Activated naive CD4-positive, alpha-beta T cell treated with anti-CD3 and anti-CD28 coated beads, Interleukin-2, amount 50 U/mL, for 72 hours (primary cell): ENCODE measurements around the gene DNAJC25. TPM values are rescaled to one million over a fixed set of nuclear protein-coding genes. Genes with fewer than 3 reads are reported as not detected.
"Not testable (repeated sequence)": the region's sequence is repeated elsewhere in the genome, so short reads cannot be mapped to it uniquely, and the experiment has no call there.

Source experiments
- ATAC-seq, 2 donors: fragments of 150-1000 bp; cut with Tn5 transposase; 2 replicates each; pipeline ENCODE4 v1.10.0; 2021; ENCODE audit warnings: mild to moderate bottlenecking in 2 of 2, moderate library complexity in 2 of 2
- DNase-seq, 2 donors: peaks; one replicate each; pipeline ENCODE4 v3.0.0; 2021 to 2022; ENCODE audit warnings: low spot score in 2 of 2
- H3K27ac Mint-ChIP-seq, 2 donors: one replicate each; pipeline ENCODE4 v1.8.0; 2022; ENCODE audit warnings: mild to moderate bottlenecking in 2 of 2, mixed read lengths in 2 of 2
- H3K36me3 Mint-ChIP-seq, 2 donors: one replicate each; pipeline ENCODE4 v1.8.0; 2022; ENCODE audit warnings: mixed read lengths in 2 of 2
- H3K9me3 Mint-ChIP-seq, 2 donors: one replicate each; pipeline ENCODE4 v1.8.0; 2022; ENCODE audit warnings: mixed read lengths in 2 of 2
- total RNA-seq, 2 donors: library from RNA; stranded (reverse); gene quantifications; one replicate each; pipeline ENCODE4 v1.2.3, GENCODE V29; 2022

DNAJC25 gene
- total RNA-seq, 2 donors from 2014 or later: 4.2 to 4.4 TPM

- Mint-ChIP-seq H3K36me3 (peaks cover 0 to 14% of the 10 kb centered on the region in 2 donors), H3K9me3 (no peaks in the 10 kb centered on the region), H3K27ac (no peak overlapping the region)
- ATAC-seq: no peak
- DNase-seq: no peak
These were observed 16.9 kb downstream of the DNAJC25 start for GRCh38 chr9:111648066-111648465.

- Mint-ChIP-seq H3K27ac (no peak overlapping the region), H3K36me3 (peaks cover 0 to 19% of the 10 kb centered on the region in 2 donors), H3K9me3 (no peaks in the 10 kb centered on the region)
- no peak for ATAC-seq
- no peak for DNase-seq
These were observed 17.9 kb downstream of the DNAJC25 start for GRCh38 chr9:111649016-111649415.

- H3K27ac Mint-ChIP-seq: no peak overlapping the region
- peaks cover 2 to 9% of the 10 kb centered on the region in 2 donors for H3K36me3 Mint-ChIP-seq
- no peak for DNase-seq
- ATAC-seq: no peak
- H3K9me3 Mint-ChIP-seq: no peaks in the 10 kb centered on the region
These were observed 25.9 kb downstream of the DNAJC25 start for GRCh38 chr9:111657051-111657450.

GRCh38 chr9:111658943-111659342 is 27.8 kb downstream of the DNAJC25 start:
- ATAC-seq: no peak
- DNase-seq: no peak
- no peaks in the 10 kb centered on the region for H3K9me3 Mint-ChIP-seq
- no peak overlapping the region for H3K27ac Mint-ChIP-seq
- H3K36me3 Mint-ChIP-seq: peaks cover 14 to 22% of the 10 kb centered on the region in 2 donors

GRCh38 chr9:111659691-111660090 is 28.6 kb downstream of the DNAJC25 start:
- ATAC-seq: no peak
- Mint-ChIP-seq H3K27ac (no peak overlapping the region), H3K9me3 (no peaks in the 10 kb centered on the region), H3K36me3 (peaks cover 14 to 20% of the 10 kb centered on the region in 2 donors)
- no peak for DNase-seq

GRCh38 chr9:111661150-111661801 is 30.1 kb downstream of the DNAJC25 start, which contains the start of gene GNG10:
Gene GNG10, plus strand, starts transcription at chr9:111661605. Its CDS starts 30 bp downstream, at chr9:111661635.
- Mint-ChIP-seq H3K9me3 (no peaks in the 10 kb centered on the region), H3K27ac (peak within 1 kb of the TSS; percentile 86 to 92), H3K36me3 (peaks cover 14 to 20% of the 10 kb centered on the region in 2 donors)
- DNase-seq (peak; percentile 74 to 76), ATAC-seq (peak; percentile 84 to 93)

- Mint-ChIP-seq H3K27ac (peak overlapping the region; percentile 86 to 92), H3K36me3 (peaks cover 14 to 20% of the 10 kb centered on the region in 2 donors), H3K9me3 (no peaks in the 10 kb centered on the region)
- DNase-seq (peak; percentile 38 to 62), ATAC-seq (peak; percentile 45 to 60)
These were observed 30.8 kb downstream of the DNAJC25 start for GRCh38 chr9:111661802-111662521.

GRCh38 chr9:111662576-111663300 is 31.6 kb downstream of the DNAJC25 start:
- Mint-ChIP-seq H3K27ac (peak overlapping the region; percentile 86 to 92), H3K36me3 (peaks cover 14 to 20% of the 10 kb centered on the region in 2 donors), H3K9me3 (no peaks in the 10 kb centered on the region)
- DNase-seq (no peak), ATAC-seq (peak; percentile 11 to 16)

- ATAC-seq: no peak
- H3K27ac Mint-ChIP-seq: peak overlapping the region; percentile 86 to 92
- no peak for DNase-seq
- no peaks in the 10 kb centered on the region for H3K9me3 Mint-ChIP-seq
- H3K36me3 Mint-ChIP-seq: peaks cover 14 to 20% of the 10 kb centered on the region in 2 donors
These were observed 32.2 kb downstream of the DNAJC25 start for GRCh38 chr9:111663301-111663823.

GRCh38 chr9:111668026-111668573 is 37.0 kb downstream of the DNAJC25 start:
- no peak for DNase-seq
- H3K27ac Mint-ChIP-seq: no peak overlapping the region
- ATAC-seq: no peak
- no peaks in the 10 kb centered on the region for H3K9me3 Mint-ChIP-seq
- H3K36me3 Mint-ChIP-seq: peaks cover 6 to 9% of the 10 kb centered on the region in 2 donors

- H3K36me3 Mint-ChIP-seq, DNase-seq, H3K9me3 Mint-ChIP-seq, ATAC-seq: not testable (repeated sequence)
- H3K27ac Mint-ChIP-seq: peak overlapping the region in 1 of 2 donors; percentile 22
These were observed 37.5 kb downstream of the DNAJC25 start for GRCh38 chr9:111668601-111669000.

GRCh38 chr9:111674319-111674718 is 43.2 kb downstream of the DNAJC25 start:
- H3K36me3 Mint-ChIP-seq: peaks cover 0 to 11% of the 10 kb centered on the region in 2 donors
- peak overlapping the region in 1 of 2 donors; percentile 4 for H3K27ac Mint-ChIP-seq
- DNase-seq (no peak), ATAC-seq (no peak)
- no peaks in the 10 kb centered on the region for H3K9me3 Mint-ChIP-seq

GRCh38 chr9:111676116-111676515 is 45.0 kb downstream of the DNAJC25 start:
- DNase-seq (no peak), ATAC-seq (no peak)
- H3K9me3 Mint-ChIP-seq: no peaks in the 10 kb centered on the region
- H3K27ac Mint-ChIP-seq: no peak overlapping the region
- H3K36me3 Mint-ChIP-seq: peaks cover 0 to 7% of the 10 kb centered on the region in 2 donors

GRCh38 chr9:111678293-111678692 is 47.2 kb downstream of the DNAJC25 start:
- peaks cover 0 to 7% of the 10 kb centered on the region in 2 donors for H3K36me3 Mint-ChIP-seq
- ATAC-seq: no peak

GRCh38 chr9:111679199-111679598 is 48.1 kb downstream of the DNAJC25 start:
- ATAC-seq: no peak
- Mint-ChIP-seq H3K9me3 (no peaks in the 10 kb centered on the region), H3K27ac (no peak overlapping the region), H3K36me3 (peaks cover 0 to 7% of the 10 kb centered on the region in 2 donors)
- no peak for DNase-seq

More at GRCh38 chr9:111678293-111678692, 47.2 kb downstream of the DNAJC25 start:
- Mint-ChIP-seq H3K27ac (no peak overlapping the region), H3K9me3 (no peaks in the 10 kb centered on the region)
- DNase-seq: no peak

- Mint-ChIP-seq H3K27ac (no peak overlapping the region), H3K36me3 (peaks cover 0 to 2% of the 10 kb centered on the region in 2 donors), H3K9me3 (no peaks in the 10 kb centered on the region)
- no peak for DNase-seq
- ATAC-seq: no peak
These were observed 52.3 kb downstream of the DNAJC25 start for GRCh38 chr9:111683392-111683791.
